H1 (cell line): ENCODE measurements around the gene ROBO4. TPM values are rescaled to one million over a fixed set of nuclear protein-coding genes. Genes with fewer than 3 reads are reported as not detected.

Source experiments
- CTCF ChIA-PET: fragments of 300-600 bp; sonication (Branson Sonifier 250); formaldehyde crosslinking; loops from one replicate; lab custom pipeline; 2021; ENCODE audit not compliant: partially characterized antibody; lab: Charles Lee
- POLR2A ChIA-PET: fragments of 300-600 bp; sonication (Branson Sonifier 250); formaldehyde crosslinking; loops from one replicate; lab custom pipeline; 2021; ENCODE audit warnings: inconsistent platforms; ENCODE audit not compliant: partially characterized antibody; lab: Charles Lee
- DNase-seq, 2 experiments: peaks; one replicate each; pipeline versions ENCODE4 v3.0.0 to v3.0.0-alpha.2; 2010 to 2022; ENCODE audit warnings: low spot score in 2 of 2, low read depth in 1 of 2, mixed read lengths in 1 of 2
- FAIRE-seq: peaks from 2 replicates; lab custom pipeline; 2011; peaks lifted over from hg19 to GRCh38; lab: Jason Lieb, UNC
- H2AFZ ChIP-seq: 2 replicates; pipeline ENCODE4 v1.8.1; 2012; ENCODE audit warnings: low read length, inconsistent platforms
- H2AK5ac ChIP-seq: 2 replicates; pipeline ENCODE4 v1.6.1; 2013; ENCODE audit warnings: low read depth, low read length
- H2BK120ac ChIP-seq: replicated peaks from 2 replicates; pipeline ENCODE3; 2013; ENCODE audit warnings: low read depth, low read length, inconsistent platforms
- H2BK12ac ChIP-seq: 2 replicates; pipeline ENCODE4 v1.6.1; 2013; ENCODE audit warnings: low read depth, low read length
- H2BK15ac ChIP-seq: 2 replicates; pipeline ENCODE4 v1.6.1; 2013; ENCODE audit warnings: low read length
- H2BK20ac ChIP-seq: 2 replicates; pipeline ENCODE4 v1.6.1; 2013; ENCODE audit warnings: low read length
- H2BK5ac ChIP-seq: 2 replicates; pipeline ENCODE4 v1.6.1; 2013; ENCODE audit warnings: low read depth, low read length
- H3K14ac ChIP-seq: 2 replicates; pipeline ENCODE4 v1.6.1; 2013; ENCODE audit warnings: inconsistent platforms; ENCODE audit not compliant: insufficient read length
- H3K18ac ChIP-seq: 2 replicates; pipeline ENCODE4 v1.6.1; 2013; ENCODE audit warnings: low read length; ENCODE audit errors: extremely low read depth
- H3K23ac ChIP-seq: 2 replicates; pipeline ENCODE4 v1.6.1; 2013; ENCODE audit warnings: inconsistent platforms; ENCODE audit not compliant: insufficient read length
- H3K23me2 ChIP-seq: 2 replicates; pipeline ENCODE4 v1.6.1; 2013; ENCODE audit warnings: low read depth, low read length
- H3K27ac ChIP-seq: 2 replicates; pipeline ENCODE4 v1.6.1; 2011; ENCODE audit warnings: low read depth, low read length, inconsistent platforms
- H3K27me3 ChIP-seq, 4 experiments: replicated peaks in 1 of 4; 1 replicate in 1 of 4; 2 replicates in 3 of 4; pipeline versions ENCODE4 v1.6.1 to v1.8.1; 2011 to 2013; ENCODE audit warnings: low read length in 3 of 4, mild to moderate bottlenecking in 3 of 4, inconsistent platforms in 2 of 4, mixed read lengths in 2 of 4, moderate library complexity in 1 of 4; ENCODE audit not compliant: control insufficient read depth in 3 of 4, insufficient read depth in 3 of 4; ENCODE audit errors: extremely low read depth in 1 of 4
- H3K36me3 ChIP-seq, 4 experiments: 2 replicates each; pipeline versions ENCODE4 v1.6.1 to v1.8.1; 2011 to 2013; ENCODE audit warnings: mild to moderate bottlenecking in 4 of 4, low read length in 3 of 4, moderate library complexity in 2 of 4, control low read depth in 1 of 4, inconsistent platforms in 1 of 4; ENCODE audit not compliant: insufficient read depth in 4 of 4, control insufficient read depth in 2 of 4
- H3K4ac ChIP-seq: replicated peaks from 2 replicates; pipeline ENCODE3; 2013; ENCODE audit warnings: low read length, low read depth, mixed read lengths, inconsistent platforms; ENCODE audit not compliant: insufficient read length
- H3K4me1 ChIP-seq, 4 experiments: replicated peaks in 1 of 4; 1 replicate in 1 of 4; 2 replicates in 3 of 4; pipeline versions ENCODE4 v1.6.1 to v1.8.1; 2011 to 2013; ENCODE audit warnings: low read length in 3 of 4, inconsistent platforms in 2 of 4, mixed read lengths in 1 of 4; ENCODE audit not compliant: insufficient read depth in 4 of 4, control insufficient read depth in 3 of 4
- H3K4me2 ChIP-seq, 2 experiments: 2 replicates each; pipeline versions ENCODE4 v1.6.1 to v1.8.1; 2011 to 2013; ENCODE audit warnings: low read depth in 2 of 2, low read length in 2 of 2, control low read depth in 1 of 2, inconsistent platforms in 1 of 2, mild to moderate bottlenecking in 1 of 2; ENCODE audit not compliant: insufficient read depth in 1 of 2
- H3K4me3 ChIP-seq, 4 experiments: fragments of 200-600, 300-600 bp in 1 of 4; sonication (generic), shearing (Covaris generic), sonication (Bioruptor Twin) in 1 of 4; 2 replicates each; pipeline versions ENCODE4 v1.5.1 to v1.8.1; 2011 to 2016; ENCODE audit warnings: low read length in 4 of 4, low read depth in 3 of 4, control low read depth in 2 of 4, inconsistent platforms in 2 of 4, mild to moderate bottlenecking in 2 of 4, mixed read lengths in 1 of 4, moderate library complexity in 1 of 4; ENCODE audit not compliant: insufficient read depth in 2 of 4; ENCODE audit errors: extremely low read depth in 1 of 4
- H3K56ac ChIP-seq: replicated peaks from 2 replicates; pipeline ENCODE3; 2013; ENCODE audit warnings: low read depth, mild to moderate bottlenecking, mixed read lengths, low read length, inconsistent platforms; ENCODE audit not compliant: insufficient read length
- H3K79me1 ChIP-seq: 2 replicates; pipeline ENCODE4 v1.6.1; 2013; ENCODE audit warnings: low read depth, low read length, control low read depth
- H3K79me2 ChIP-seq, 2 experiments: 2 replicates each; pipeline versions ENCODE4 v1.6.1 to v1.8.1; 2012 to 2013; ENCODE audit warnings: low read length in 2 of 2, mild to moderate bottlenecking in 2 of 2, inconsistent platforms in 1 of 2; ENCODE audit not compliant: insufficient read depth in 2 of 2, control insufficient read depth in 1 of 2
- H3K9ac ChIP-seq, 4 experiments: replicated peaks in 1 of 4; 1 replicate in 1 of 4; 2 replicates in 3 of 4; pipeline versions ENCODE4 v1.6.1 to v1.8.1; 2011 to 2013; ENCODE audit warnings: low read depth in 3 of 4, low read length in 3 of 4, control low read depth in 2 of 4, mild to moderate bottlenecking in 2 of 4, moderate library complexity in 2 of 4, inconsistent platforms in 1 of 4; ENCODE audit errors: extremely low read depth in 1 of 4
- H3K9me3 ChIP-seq, 2 experiments: 2 replicates each; pipeline versions ENCODE4 v1.6.1 to v1.8.1; 2012 to 2013; ENCODE audit warnings: mild to moderate bottlenecking in 2 of 2, moderate library complexity in 2 of 2, control low read depth in 1 of 2, inconsistent platforms in 1 of 2, low read depth in 1 of 2, low read length in 1 of 2, mixed read lengths in 1 of 2; ENCODE audit not compliant: insufficient read depth in 2 of 2
- H4K20me1 ChIP-seq, 2 experiments: replicated peaks in 1 of 2; 2 replicates each; pipeline versions ENCODE3 to v1.8.1; 2011 to 2013; ENCODE audit warnings: inconsistent platforms in 2 of 2, low read length in 2 of 2, mild to moderate bottlenecking in 1 of 2; ENCODE audit not compliant: insufficient read depth in 2 of 2, control insufficient read depth in 1 of 2
- H4K5ac ChIP-seq: 2 replicates; pipeline ENCODE4 v1.6.1; 2013; ENCODE audit warnings: low read length, low read depth, mixed read lengths, inconsistent platforms; ENCODE audit not compliant: insufficient read length
- H4K8ac ChIP-seq: 2 replicates; pipeline ENCODE4 v1.8.0; 2013; ENCODE audit warnings: mild to moderate bottlenecking, moderate library complexity, low read length, inconsistent platforms; ENCODE audit not compliant: insufficient read depth; ENCODE audit errors: extremely low read depth
- H4K91ac ChIP-seq: replicated peaks from 2 replicates; pipeline ENCODE3; 2013; ENCODE audit warnings: low read length, mixed read lengths, inconsistent platforms; ENCODE audit not compliant: insufficient read length
- ATF2 ChIP-seq: IDR thresholded peaks from 2 replicates; pipeline ENCODE4 v1.6.1; 2012; ENCODE audit warnings: low read length, inconsistent platforms
- POLR2AphosphoS5 ChIP-seq: IDR thresholded peaks from 2 replicates; pipeline ENCODE4 v1.6.1; 2011; ENCODE audit warnings: low read depth, low read length
- RAD21 ChIP-seq, 2 experiments: IDR thresholded peaks in 1 of 2; conservative IDR thresholded peaks in 1 of 2; 2 replicates each; pipeline ENCODE4 v1.6.1; 2011; ENCODE audit warnings: low read depth in 2 of 2, low read length in 2 of 2, improper control_type of control experiment in 1 of 2, inconsistent platforms in 1 of 2, mild to moderate bottlenecking in 1 of 2, moderate library complexity in 1 of 2
- TAF7 ChIP-seq: optimal IDR thresholded peaks from 2 replicates; pipeline ENCODE3; 2011; ENCODE audit warnings: low read depth, mild to moderate bottlenecking, inconsistent platforms, low read length, moderate library complexity, borderline replicate concordance
- WGBS, 2 experiments: shearing (Covaris generic) in 1 of 2; methylation state at CpG; one replicate each; pipeline versions ENCODE4 v1.1.6 to v1.1.7; 2013 to 2015; ENCODE audit warnings: low lambda C conversion rate in 2 of 2, mixed read lengths in 2 of 2, inconsistent platforms in 1 of 2, low coverage in 1 of 2, missing lambda C conversion rate in 1 of 2; ENCODE audit not compliant: insufficient replicate concordance in 2 of 2, insufficient coverage in 1 of 2, insufficient read length in 1 of 2; ENCODE audit errors: extremely low coverage in 1 of 2, missing lambda C conversion rate in 1 of 2; 5-methylcytosine and 5-hydroxymethylcytosine counted together
- polyA plus RNA-seq, 7 experiments: library from polyadenylated mRNA; depleted of rRNA in 3 of 7; stranded (reverse) in 5 of 7; unstranded in 2 of 7; fragments of >200 nt in 5 of 7; fragments of 200-250 nt in 2 of 7; gene quantifications; 1 replicate in 5 of 7; 2 replicates in 1 of 7; 4 replicates in 1 of 7; pipeline versions ENCODE4 v1.2.1 to v1.2.3, GENCODE V29; 2011 to 2013; ENCODE audit warnings: missing spikeins in 2 of 7, mixed read lengths in 2 of 7
- total RNA-seq: library from RNA; stranded (reverse); fragmentation: NEBNext Ultra II Directional; extraction: Animal tissue kit (Norgen Biotek cat#: 25700); gene quantifications from 2 replicates; pipeline ENCODE4 v1.2.1, GENCODE V29; 2021
- TF ChIP-seq, protein P1 (sequence below), 3 experiments: IDR thresholded peaks; 1 replicate in 2 of 3; 2 replicates in 1 of 3; pipeline versions ENCODE4 v1.5.1 to v1.6.1; 2011; ENCODE audit warnings: low read length in 3 of 3, mild to moderate bottlenecking in 3 of 3, inconsistent platforms in 2 of 3, low read depth in 1 of 3, moderate library complexity in 1 of 3; ENCODE audit not compliant: insufficient read depth in 1 of 3; ENCODE audit errors: control extremely low read depth in 1 of 3

ROBO4 gene
- total and polyA plus RNA-seq, 2 of the 8 experiments (the other 6 are each of a cell fraction or from before 2014, with no cell fraction given), result 0.03 TPM; not detected in 1

- H3K9ac ChIP-seq, result no peak overlapping the region
- peak in 1 of 2 experiments; percentile 41 for DNase-seq
Measured at GRCh38 chr11:124899383-124900145, 1.9 kb upstream of the ROBO4 start.

More at GRCh38 chr11:124899383-124900145, 1.9 kb upstream of the ROBO4 start:
- Histone ChIP-seq H2BK120ac (no peak overlapping the region), H3K27me3 (peaks cover 0 to 6% (median 0%) of the 10 kb centered on the region in 4 experiments; a peak in 3 of 7 replicates), H3K23me2 (no peaks in the 10 kb centered on the region), H3K79me1 (no peaks in the 10 kb centered on the region), H4K20me1 (no peaks in the 10 kb centered on the region), H3K27ac (no peak overlapping the region), H3K9me3 (no peaks in the 10 kb centered on the region), H2BK20ac (no peak overlapping the region), H3K14ac (no peak overlapping the region), H2BK12ac (no peak overlapping the region), H4K5ac (no peak overlapping the region), H2AFZ (no peak overlapping the region), H2BK5ac (no peak overlapping the region), H3K4me2 (no peak overlapping the region), H2BK15ac (no peak overlapping the region), H3K56ac (no peak overlapping the region), H3K4ac (no peak overlapping the region), H3K79me2 (no peaks in the 10 kb centered on the region), H3K18ac (no peak overlapping the region), H3K36me3 (no peaks in the 10 kb centered on the region), H4K91ac (no peak overlapping the region), H3K4me3 (no peak overlapping the region), H3K4me1 (peaks cover 0 to 2% (median 1%) of the 10 kb centered on the region in 4 experiments; a peak in 3 of 7 replicates)
- ChIA-PET POLR2A (interaction anchor here (1.7 kb wide), 1 partner anchor 11 kb away, joined by 5 read pairs; no protein-coding TSS in a partner anchor), CTCF (interaction anchor here (0.6 to 4.1 kb wide), 18 partner anchors 9 to 243 kb away, joined by 3 to 13 read pairs (median 5); partner anchors contain the start of gene HEPACAM)
- WGBS, 2 experiments, result 76% methylated on average over 6 of the region's 6 CpGs; no CpG with 5 or more reads in 1 of the 2 experiments
- no peak for FAIRE-seq
- TF ChIP-seq, protein P1, sequence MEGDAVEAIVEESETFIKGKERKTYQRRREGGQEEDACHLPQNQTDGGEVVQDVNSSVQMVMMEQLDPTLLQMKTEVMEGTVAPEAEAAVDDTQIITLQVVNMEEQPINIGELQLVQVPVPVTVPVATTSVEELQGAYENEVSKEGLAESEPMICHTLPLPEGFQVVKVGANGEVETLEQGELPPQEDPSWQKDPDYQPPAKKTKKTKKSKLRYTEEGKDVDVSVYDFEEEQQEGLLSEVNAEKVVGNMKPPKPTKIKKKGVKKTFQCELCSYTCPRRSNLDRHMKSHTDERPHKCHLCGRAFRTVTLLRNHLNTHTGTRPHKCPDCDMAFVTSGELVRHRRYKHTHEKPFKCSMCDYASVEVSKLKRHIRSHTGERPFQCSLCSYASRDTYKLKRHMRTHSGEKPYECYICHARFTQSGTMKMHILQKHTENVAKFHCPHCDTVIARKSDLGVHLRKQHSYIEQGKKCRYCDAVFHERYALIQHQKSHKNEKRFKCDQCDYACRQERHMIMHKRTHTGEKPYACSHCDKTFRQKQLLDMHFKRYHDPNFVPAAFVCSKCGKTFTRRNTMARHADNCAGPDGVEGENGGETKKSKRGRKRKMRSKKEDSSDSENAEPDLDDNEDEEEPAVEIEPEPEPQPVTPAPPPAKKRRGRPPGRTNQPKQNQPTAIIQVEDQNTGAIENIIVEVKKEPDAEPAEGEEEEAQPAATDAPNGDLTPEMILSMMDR (IDR thresholded peaks at IDR 0.05; ENCODE audit: control extremely low read depth in 1 of 3, insufficient read depth in 1 of 3, low read depth in 1 of 3, low read length in 3 of 3), result peak in 2 of 3 experiments; percentile 23 to 38; a peak in 2 of 4 replicates
- TF ChIP-seq ATF2 (no peak), RAD21 (IDR thresholded peaks at IDR 0.05 in 1 of 2, conservative IDR thresholded peaks at IDR 0.05 in 1 of 2; ENCODE audit: low read depth in 2 of 2, low read length in 2 of 2) (peak; percentile 2 to 7; a peak in 2 of 4 replicates), TAF7 (no peak), POLR2AphosphoS5 (no peak)
- TF ChIP-seq, all 59 proteins: peak for 2
- H2AK5ac ChIP-seq, result no peak overlapping the region
- no peak overlapping the region for H3K23ac ChIP-seq
- no peak overlapping the region for H4K8ac ChIP-seq
